Hepatocyte (in vitro differentiated cells): ENCODE data around the gene FARP2. TPM values are rescaled to one million over a fixed set of nuclear protein-coding genes. Genes with fewer than 3 reads are reported as not detected.

Source experiments
- DNase-seq: peaks from one replicate; pipeline ENCODE4 v3.0.0-alpha.2; 2016; ENCODE audit warnings: low spot score
- H2AFZ ChIP-seq: fragments of 200-600 bp; sonication (generic); 2 replicates; pipeline ENCODE4 v1.6.0; 2016; ENCODE audit warnings: antibody characterized with exemption, mild to moderate bottlenecking
- H3K27ac ChIP-seq: fragments of 200-600 bp; sonication (generic); 2 replicates; pipeline ENCODE4 v1.5.1; 2016; ENCODE audit warnings: mild to moderate bottlenecking
- H3K27me3 ChIP-seq: fragments of 200-600 bp; sonication (generic); 2 replicates; pipeline ENCODE4 v1.6.1; 2016
- H3K36me3 ChIP-seq: fragments of 200-600 bp; sonication (generic); replicated peaks from 2 replicates; pipeline ENCODE4 v1.5.1; 2016; ENCODE audit warnings: low read depth; ENCODE audit not compliant: insufficient read depth
- H3K4me1 ChIP-seq: fragments of 200-600 bp; sonication (generic); 2 replicates; pipeline ENCODE4 v1.5.1; 2016; ENCODE audit warnings: mild to moderate bottlenecking, moderate library complexity; ENCODE audit not compliant: insufficient read depth
- H3K4me2 ChIP-seq: fragments of 200-600 bp; sonication (generic); 2 replicates; pipeline ENCODE4 v1.6.0; 2016
- H3K4me3 ChIP-seq: fragments of 200-600 bp; sonication (generic); 2 replicates; pipeline ENCODE4 v1.5.1; 2016; ENCODE audit warnings: mild to moderate bottlenecking
- H3K79me2 ChIP-seq: fragments of 200-600 bp; sonication (generic); 2 replicates; pipeline ENCODE4 v1.6.0; 2017; ENCODE audit warnings: mild to moderate bottlenecking
- H3K9me2 ChIP-seq: fragments of 200-600 bp; sonication (generic); replicated peaks from 2 replicates; pipeline ENCODE4 v1.6.0; 2017; ENCODE audit warnings: mild to moderate bottlenecking; ENCODE audit not compliant: insufficient read depth
- H3K9me3 ChIP-seq: fragments of 200-600 bp; sonication (generic); 2 replicates; pipeline ENCODE4 v1.5.1; 2016; ENCODE audit warnings: low read depth, mild to moderate bottlenecking
- H4K20me1 ChIP-seq: fragments of 200-600 bp; sonication (generic); 2 replicates; pipeline ENCODE4 v1.6.0; 2016; ENCODE audit warnings: mild to moderate bottlenecking; ENCODE audit not compliant: insufficient read depth, poor library complexity, severe bottlenecking
- EZH2 ChIP-seq: fragments of 200-600 bp; sonication (generic); IDR thresholded peaks from 2 replicates; pipeline ENCODE4 v1.6.1; 2016; ENCODE audit warnings: antibody characterized with exemption, mild to moderate bottlenecking, borderline replicate concordance
- EZH2phosphoT487 ChIP-seq: fragments of 200-600 bp; sonication (generic); IDR thresholded peaks from one replicate; pipeline ENCODE4 v1.6.1; 2018; ENCODE audit warnings: antibody characterized with exemption, mild to moderate bottlenecking, low read depth, moderate library complexity; ENCODE audit not compliant: unreplicated experiment, severe bottlenecking
- WGBS: methylation state at CpG from one replicate; pipeline ENCODE4 v1.1.6; 2016; ENCODE audit warnings: low lambda C conversion rate; ENCODE audit errors: missing lambda C conversion rate; 5-methylcytosine and 5-hydroxymethylcytosine counted together
- polyA plus RNA-seq: library from polyadenylated mRNA; unstranded; fragments of >200 nt; fragmentation: Nextera tagmentation; extraction: Ambion mirVana; gene quantifications from 2 replicates; pipeline ENCODE4 v1.2.1, GENCODE V29; 2016
- total RNA-seq: library from RNA; depleted of rRNA; stranded (reverse); fragments of >200 nt; gene quantifications from 2 replicates; pipeline ENCODE4 v1.2.3, GENCODE V29; 2014
- TF ChIP-seq, protein P1 (sequence below): fragments of 200-600 bp; sonication (generic); IDR thresholded peaks from 2 replicates; pipeline ENCODE4 v1.5.1; 2016; ENCODE audit warnings: antibody characterized with exemption, mild to moderate bottlenecking; ENCODE audit not compliant: poor library complexity

FARP2 gene
- total and polyA plus RNA-seq, 2 experiments from 2014 or later = 29.1 to 29.6 TPM

DNA sequence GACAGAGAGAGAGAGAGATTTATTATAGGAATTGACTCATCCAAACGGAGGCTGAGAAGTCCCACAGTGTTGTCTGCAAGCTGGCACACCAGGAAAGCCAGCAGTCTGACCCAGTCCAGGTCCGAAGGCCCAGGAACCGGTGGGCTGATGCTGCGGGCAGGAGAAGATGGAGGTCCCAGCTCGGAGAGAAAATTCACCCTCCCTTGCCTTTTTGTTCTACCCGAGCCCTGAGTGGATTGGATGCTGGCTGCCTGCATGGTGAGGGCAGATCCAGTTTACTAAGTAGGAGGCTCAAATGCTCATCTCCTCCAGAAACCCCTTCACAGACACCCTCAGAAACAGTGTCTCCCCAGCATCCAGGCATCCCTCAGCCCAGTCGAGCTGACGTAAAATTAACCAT is 174.5 kb downstream of the FARP2 start:
- Histone ChIP-seq H3K9me2 (no peaks in the 10 kb centered on the region), H3K4me3 (no peak overlapping the region), H3K4me2 (no peak overlapping the region), H3K36me3 (no peaks in the 10 kb centered on the region), H2AFZ (no peak overlapping the region), H3K79me2 (no peaks in the 10 kb centered on the region), H4K20me1 (no peaks in the 10 kb centered on the region), H3K27ac (no peak overlapping the region), H3K4me1 (no peaks in the 10 kb centered on the region), H3K27me3 (no peaks in the 10 kb centered on the region), H3K9me3 (no peaks in the 10 kb centered on the region)
- WGBS = 79% methylated on average over 8 of the region's 8 CpGs
- DNase-seq = no peak
- TF ChIP-seq EZH2phosphoT487 = no peak
- TF ChIP-seq EZH2 = no peak
- TF ChIP-seq, protein P1, sequence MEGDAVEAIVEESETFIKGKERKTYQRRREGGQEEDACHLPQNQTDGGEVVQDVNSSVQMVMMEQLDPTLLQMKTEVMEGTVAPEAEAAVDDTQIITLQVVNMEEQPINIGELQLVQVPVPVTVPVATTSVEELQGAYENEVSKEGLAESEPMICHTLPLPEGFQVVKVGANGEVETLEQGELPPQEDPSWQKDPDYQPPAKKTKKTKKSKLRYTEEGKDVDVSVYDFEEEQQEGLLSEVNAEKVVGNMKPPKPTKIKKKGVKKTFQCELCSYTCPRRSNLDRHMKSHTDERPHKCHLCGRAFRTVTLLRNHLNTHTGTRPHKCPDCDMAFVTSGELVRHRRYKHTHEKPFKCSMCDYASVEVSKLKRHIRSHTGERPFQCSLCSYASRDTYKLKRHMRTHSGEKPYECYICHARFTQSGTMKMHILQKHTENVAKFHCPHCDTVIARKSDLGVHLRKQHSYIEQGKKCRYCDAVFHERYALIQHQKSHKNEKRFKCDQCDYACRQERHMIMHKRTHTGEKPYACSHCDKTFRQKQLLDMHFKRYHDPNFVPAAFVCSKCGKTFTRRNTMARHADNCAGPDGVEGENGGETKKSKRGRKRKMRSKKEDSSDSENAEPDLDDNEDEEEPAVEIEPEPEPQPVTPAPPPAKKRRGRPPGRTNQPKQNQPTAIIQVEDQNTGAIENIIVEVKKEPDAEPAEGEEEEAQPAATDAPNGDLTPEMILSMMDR = no peak

DNA sequence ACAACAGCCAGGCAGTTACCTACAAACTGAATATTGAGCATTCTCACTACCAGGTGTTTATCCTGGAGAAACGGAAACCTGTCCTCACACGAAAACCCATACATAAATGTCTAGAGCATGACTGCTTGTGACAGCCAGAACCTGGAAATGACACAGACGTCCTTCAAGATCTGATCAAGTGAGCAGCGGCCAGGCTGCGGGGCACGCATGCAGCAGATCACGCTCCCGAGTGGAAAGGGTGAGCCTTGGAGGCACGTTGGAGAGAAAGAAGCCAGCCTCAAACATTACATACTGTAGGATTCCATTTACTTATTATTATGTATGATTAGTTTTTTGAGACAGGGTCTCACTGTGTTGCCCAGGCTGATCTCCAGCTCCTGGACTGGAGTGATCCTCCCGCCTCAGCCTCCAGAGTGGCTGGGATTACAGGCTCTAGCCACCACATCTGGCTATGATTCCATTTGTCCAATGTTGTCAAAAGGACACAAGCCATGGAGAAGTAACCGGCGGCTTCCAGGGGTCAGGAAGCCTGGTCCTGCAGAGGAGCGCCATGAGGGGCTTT is 175.2 kb downstream of the FARP2 start:
- TF ChIP-seq EZH2phosphoT487 (no peak), EZH2 (no peak)
- TF ChIP-seq, protein P1 = no peak
- Histone ChIP-seq H4K20me1 (no peaks in the 10 kb centered on the region), H3K27ac (no peak overlapping the region), H3K79me2 (no peaks in the 10 kb centered on the region), H3K4me2 (no peak overlapping the region), H3K9me2 (no peaks in the 10 kb centered on the region), H3K9me3 (no peaks in the 10 kb centered on the region), H2AFZ (no peak overlapping the region), H3K27me3 (no peaks in the 10 kb centered on the region), H3K36me3 (no peaks in the 10 kb centered on the region), H3K4me3 (no peak overlapping the region), H3K4me1 (no peaks in the 10 kb centered on the region)
- WGBS = 87% methylated on average over 13 of the region's 13 CpGs
- DNase-seq = no peak

DNA sequence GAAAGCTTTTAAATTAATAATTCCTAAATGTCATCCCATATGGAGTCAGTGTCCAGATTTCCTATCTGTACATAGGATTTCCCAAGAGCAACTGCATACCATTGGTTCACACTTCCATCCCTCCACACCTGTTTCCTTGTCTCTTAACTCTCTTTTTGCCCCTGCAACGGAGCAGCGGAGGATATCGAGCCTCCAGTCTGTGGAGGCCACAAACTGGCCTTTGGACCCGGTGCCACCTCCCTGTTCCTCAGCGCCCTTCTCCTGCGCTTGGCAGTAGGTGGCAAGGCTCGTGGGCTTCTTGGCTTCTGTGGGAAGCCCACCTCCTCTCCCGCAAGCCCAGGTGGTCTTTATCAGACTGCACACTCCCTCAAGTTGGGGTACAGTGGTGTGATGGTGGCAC is 176.1 kb downstream of the FARP2 start:
- Histone ChIP-seq H3K4me3 (no peak overlapping the region), H3K4me2 (no peak overlapping the region), H3K9me3 (no peaks in the 10 kb centered on the region), H3K4me1 (no peaks in the 10 kb centered on the region), H3K79me2 (no peaks in the 10 kb centered on the region), H3K27me3 (no peaks in the 10 kb centered on the region), H3K36me3 (no peaks in the 10 kb centered on the region), H4K20me1 (no peaks in the 10 kb centered on the region), H3K9me2 (no peaks in the 10 kb centered on the region), H2AFZ (no peak overlapping the region), H3K27ac (no peak overlapping the region)
- no peak for DNase-seq
- WGBS = 97% methylated on average over 8 of the region's 8 CpGs
- no peak for TF ChIP-seq EZH2phosphoT487
- TF ChIP-seq EZH2 = no peak
- TF ChIP-seq, protein P1 = no peak
